Astrocyte (in vitro differentiated cells and primary cell): ENCODE data around the gene CLIC6. TPM values are rescaled to one million over a fixed set of nuclear protein-coding genes. Genes with fewer than 3 reads are reported as not detected.
A peak's percentile ranks its signal among the peaks of the same experiment; 100 is the strongest.

Experiments used
- DNase-seq: peaks from one replicate; pipeline ENCODE4 v3.0.0-alpha.2; 2010; ENCODE audit warnings: low read depth
- FAIRE-seq: peaks from 2 replicates; lab custom pipeline; 2011; peaks lifted over from hg19 to GRCh38; lab: Jason Lieb, UNC
- H2AFZ ChIP-seq: 2 replicates; pipeline ENCODE4 v1.6.0; 2012; ENCODE audit warnings: low read depth, low read length, inconsistent platforms
- H3K27ac ChIP-seq: 2 replicates; pipeline ENCODE4 v1.5.1; 2011; ENCODE audit warnings: low read depth, low read length, inconsistent platforms
- H3K27me3 ChIP-seq: 2 replicates; pipeline ENCODE4 v1.6.0; 2011; ENCODE audit warnings: low read length, inconsistent platforms; ENCODE audit not compliant: insufficient read depth
- H3K36me3 ChIP-seq: 2 replicates; pipeline ENCODE4 v1.5.1; 2011; ENCODE audit warnings: low read length, inconsistent platforms; ENCODE audit not compliant: insufficient read depth
- H3K4me1 ChIP-seq: 2 replicates; pipeline ENCODE4 v1.5.1; 2011; ENCODE audit warnings: low read length, inconsistent platforms; ENCODE audit not compliant: insufficient read depth
- H3K4me2 ChIP-seq: 2 replicates; pipeline ENCODE4 v1.6.0; 2012; ENCODE audit warnings: low read length, inconsistent platforms
- H3K4me3 ChIP-seq: 2 replicates; pipeline ENCODE4 v1.5.1; 2011; ENCODE audit warnings: low read depth, mild to moderate bottlenecking, low read length, inconsistent platforms; ENCODE audit not compliant: insufficient read depth
- H3K79me2 ChIP-seq: 2 replicates; pipeline ENCODE4 v1.6.0; 2012; ENCODE audit warnings: mild to moderate bottlenecking, low read length, inconsistent platforms; ENCODE audit not compliant: insufficient read depth
- H3K9ac ChIP-seq: 2 replicates; pipeline ENCODE4 v1.6.0; 2012; ENCODE audit warnings: mild to moderate bottlenecking, low read length, inconsistent platforms
- H3K9me3 ChIP-seq: 2 replicates; pipeline ENCODE4 v1.5.1; 2012; ENCODE audit warnings: low read depth, mild to moderate bottlenecking, low read length, inconsistent platforms; ENCODE audit not compliant: insufficient read depth
- H4K20me1 ChIP-seq: 2 replicates; pipeline ENCODE4 v1.6.0; 2012; ENCODE audit warnings: low read length, inconsistent platforms; ENCODE audit not compliant: insufficient read depth
- H3K27ac Mint-ChIP-seq: one replicate; pipeline ENCODE4 v1.8.0; 2021; ENCODE audit warnings: mild to moderate bottlenecking, mixed read lengths; ENCODE audit not compliant: unreplicated experiment
- H3K27me3 Mint-ChIP-seq: one replicate; pipeline ENCODE4 v1.8.0; 2021; ENCODE audit warnings: low read depth, mixed read lengths; ENCODE audit not compliant: unreplicated experiment
- H3K36me3 Mint-ChIP-seq: one replicate; pipeline ENCODE4 v1.8.0; 2021; ENCODE audit warnings: low read depth, mixed read lengths; ENCODE audit not compliant: unreplicated experiment
- H3K4me1 Mint-ChIP-seq: one replicate; pipeline ENCODE4 v1.8.0; 2021; ENCODE audit warnings: low read depth, mixed read lengths; ENCODE audit not compliant: unreplicated experiment
- H3K4me3 Mint-ChIP-seq: one replicate; pipeline ENCODE4 v1.8.0; 2021; ENCODE audit warnings: mild to moderate bottlenecking, moderate library complexity, mixed read lengths; ENCODE audit not compliant: unreplicated experiment
- H3K9me3 Mint-ChIP-seq: one replicate; pipeline ENCODE4 v1.8.0; 2021; ENCODE audit warnings: mild to moderate bottlenecking, mixed read lengths; ENCODE audit not compliant: unreplicated experiment
- CTCF ChIP-seq: IDR thresholded peaks from 2 replicates; pipeline ENCODE4 v1.5.1; 2011; ENCODE audit warnings: low read depth, mild to moderate bottlenecking, inconsistent platforms, low read length, moderate library complexity; ENCODE audit not compliant: insufficient read depth
- EZH2 ChIP-seq: IDR thresholded peaks from 2 replicates; pipeline ENCODE4 v1.6.1; 2012; ENCODE audit warnings: mild to moderate bottlenecking, low read length, inconsistent platforms; ENCODE audit not compliant: insufficient read depth
- total RNA-seq: library from RNA; stranded (reverse); gene quantifications from 2 replicates; pipeline ENCODE4 v1.2.1, GENCODE V29; 2021

The CLIC6 gene
- total RNA-seq, 1 donor from 2014 or later: 0.30 TPM

GRCh38 chr21:34734696-34735095 lies 65.9 kb downstream of the CLIC6 start:
- Mint-ChIP-seq H3K27me3 (peaks cover 12% of the 10 kb centered on the region), H3K27ac (no peak overlapping the region), H3K4me1 (peaks cover 12% of the 10 kb centered on the region), H3K9me3 (no peaks in the 10 kb centered on the region), H3K36me3 (no peaks in the 10 kb centered on the region), H3K4me3 (no peak overlapping the region)
- Histone ChIP-seq H3K36me3 (no peaks in the 10 kb centered on the region), H4K20me1 (no peaks in the 10 kb centered on the region), H3K9ac (no peak overlapping the region), H3K4me1 (peaks cover 6% of the 10 kb centered on the region), H3K4me3 (no peak overlapping the region), H3K79me2 (no peaks in the 10 kb centered on the region), H3K27ac (no peak overlapping the region), H3K9me3 (no peaks in the 10 kb centered on the region), H3K27me3 (peaks cover 5% of the 10 kb centered on the region), H3K4me2 (no peak overlapping the region), H2AFZ (no peak overlapping the region)
- no peak for FAIRE-seq
- no peak for DNase-seq
- TF ChIP-seq EZH2 (no peak), CTCF (no peak)

GRCh38 chr21:34736116-34736874 lies 67.5 kb downstream of the CLIC6 start:
- Histone ChIP-seq H3K27ac (no peak overlapping the region), H3K4me1 (peaks cover 6% of the 10 kb centered on the region), H4K20me1 (no peaks in the 10 kb centered on the region), H3K27me3 (peaks cover 5% of the 10 kb centered on the region), H3K36me3 (no peaks in the 10 kb centered on the region), H3K9me3 (no peaks in the 10 kb centered on the region), H3K9ac (no peak overlapping the region), H3K4me2 (no peak overlapping the region), H2AFZ (no peak overlapping the region), H3K79me2 (no peaks in the 10 kb centered on the region), H3K4me3 (no peak overlapping the region)
- TF ChIP-seq EZH2 (no peak), CTCF (no peak)
- peaks cover 5% of the 10 kb centered on the region for H3K9me3 Mint-ChIP-seq
- FAIRE-seq (peak; percentile 65), DNase-seq (peak; percentile 36)
- H3K27me3 Mint-ChIP-seq: peaks cover 23% of the 10 kb centered on the region
- H3K4me1 Mint-ChIP-seq: peaks cover 12% of the 10 kb centered on the region
- no peak overlapping the region for H3K4me3 Mint-ChIP-seq
- H3K36me3 Mint-ChIP-seq: no peaks in the 10 kb centered on the region
- no peak overlapping the region for H3K27ac Mint-ChIP-seq

- peaks cover 5% of the 10 kb centered on the region for H3K9me3 Mint-ChIP-seq
- H3K4me1 Mint-ChIP-seq: peaks cover 12% of the 10 kb centered on the region
- Histone ChIP-seq H4K20me1 (no peaks in the 10 kb centered on the region), H3K4me3 (no peak overlapping the region), H3K4me2 (no peak overlapping the region), H2AFZ (no peak overlapping the region), H3K27ac (no peak overlapping the region), H3K9ac (no peak overlapping the region), H3K27me3 (peaks cover 5% of the 10 kb centered on the region), H3K9me3 (no peaks in the 10 kb centered on the region), H3K4me1 (peaks cover 6% of the 10 kb centered on the region), H3K36me3 (no peaks in the 10 kb centered on the region), H3K79me2 (no peaks in the 10 kb centered on the region)
- no peak overlapping the region for H3K4me3 Mint-ChIP-seq
- TF ChIP-seq CTCF (no peak), EZH2 (no peak)
- no peaks in the 10 kb centered on the region for H3K36me3 Mint-ChIP-seq
- H3K27me3 Mint-ChIP-seq: peaks cover 25% of the 10 kb centered on the region
- no peak overlapping the region for H3K27ac Mint-ChIP-seq
- DNase-seq (peak; percentile 34), FAIRE-seq (no peak)
Observed at GRCh38 chr21:34737115-34737514, 68.3 kb downstream of the CLIC6 start.
